ENCODE measurements around the gene RPL34. TPM values are rescaled to one million over a fixed set of nuclear protein-coding genes. Genes with fewer than 3 reads are reported as not detected.

The RPL34 gene
- total and polyA plus RNA-seq, 8 donors: 424 to 7,943 (median 1,042) TPM

- Histone ChIP-seq H3K27ac (no peak overlapping the region), H3K36me3 (no peaks in the 10 kb centered on the region), H3K9me3 (no peaks in the 10 kb centered on the region), H3K27me3 (no peaks in the 10 kb centered on the region), H3K4me1 (no peaks in the 10 kb centered on the region), H3K4me3 (no peak overlapping the region)
- no peak for DNase-seq
- intact Hi-C loops (cut with DNase I; ENCODE audit: low total_unique reads): no loop called here
- 76 to 83% (median 79%) methylated on average over 6 of the region's 6 CpGs for WGBS, 5 donors
- TF ChIP-seq POLR2A (IDR thresholded peaks at IDR 0.05): no peak
- no peak for TF ChIP-seq EP300 (IDR thresholded peaks at IDR 0.05)
- TF ChIP-seq POLR2AphosphoS5 (IDR thresholded peaks at IDR 0.05): no peak
- TF ChIP-seq CTCF (IDR thresholded peaks at IDR 0.05): no peak
Measured at GRCh38 chr4:108612365-108612764, 8.0 kb upstream of the RPL34 start.

GRCh38 chr4:108619372-108620100 lies 840 bp upstream of the RPL34 start:
- TF ChIP-seq EP300 (IDR thresholded peaks at IDR 0.05): no peak
- no peak for TF ChIP-seq POLR2AphosphoS5 (IDR thresholded peaks at IDR 0.05)
- TF ChIP-seq POLR2A (IDR thresholded peaks at IDR 0.05): no peak
- no peak for TF ChIP-seq CTCF (IDR thresholded peaks at IDR 0.05)
- peak overlapping the region; percentile 65 to 86 (median 72) for H3K4me3 ChIP-seq
- H3K4me1 ChIP-seq: peaks cover 14 to 47% (median 40%) of the 10 kb centered on the region in 4 donors
- H3K9me3 ChIP-seq: no peaks in the 10 kb centered on the region
- intact Hi-C loops (cut with DNase I; ENCODE audit: low total_unique reads): no loop called here
- 65 to 73% (median 70%) methylated on average over 7 of the region's 7 CpGs for WGBS, 5 donors
- peak in 1 of 2 donors; percentile 39 for DNase-seq
- peak overlapping the region in 4 of 5 donors; percentile 84 to 91 (median 90) for H3K27ac ChIP-seq
- peaks cover 22 to 29% (median 28%) of the 10 kb centered on the region in 4 donors for H3K36me3 ChIP-seq
- H3K27me3 ChIP-seq: no peaks in the 10 kb centered on the region

GRCh38 chr4:108620933-108621905 lies 843 bp downstream of the RPL34 start:
- DNase-seq: peak in 1 of 2 donors; percentile 23

More at GRCh38 chr4:108620933-108621905, 843 bp downstream of the RPL34 start:
- Histone ChIP-seq H3K27ac (peak overlapping the region; percentile 57 to 91 (median 90)), H3K27me3 (no peaks in the 10 kb centered on the region), H3K9me3 (no peaks in the 10 kb centered on the region), H3K36me3 (peaks cover 38 to 46% (median 45%) of the 10 kb centered on the region in 4 donors), H3K4me1 (peaks cover 14 to 47% (median 41%) of the 10 kb centered on the region in 4 donors), H3K4me3 (peak overlapping the region; percentile 65 to 86 (median 72))
- intact Hi-C loops (cut with DNase I; ENCODE audit: low total_unique reads): no loop called here
- TF ChIP-seq CTCF (IDR thresholded peaks at IDR 0.05) (no peak), EP300 (IDR thresholded peaks at IDR 0.05) (no peak), POLR2A (IDR thresholded peaks at IDR 0.05) (no peak), POLR2AphosphoS5 (IDR thresholded peaks at IDR 0.05) (no peak)
- 4 to 8% (median 7%) methylated on average over 23 of the region's 23 CpGs for WGBS, 5 donors
